Gastroesophageal sphincter (tissue), 4 donors: Measurements from ENCODE around the gene MTMR8. TPM values are rescaled to one million over a fixed set of nuclear protein-coding genes. Genes with fewer than 3 reads are reported as not detected.
A peak's percentile ranks its signal among the peaks of the same experiment; 100 is the strongest.

Experiments used
- ATAC-seq: fragments of 150-250 bp; one replicate; pipeline ENCODE4 v1.9.1; 2016; ENCODE audit warnings: mild to moderate bottlenecking, moderate library complexity
- H3K27ac ChIP-seq, 4 donors: fragments of 200-600 bp; sonication (generic) in 3 of 4; 1 replicate in 3 of 4; 2 replicates in 1 of 4; pipeline ENCODE4 v1.5.1; 2016 to 2019
- H3K27me3 ChIP-seq: fragments of 200-600 bp; sonication (generic); one replicate; pipeline ENCODE4 v1.5.1; 2019
- H3K36me3 ChIP-seq, 2 donors: fragments of 200-600 bp; sonication (generic); one replicate each; pipeline ENCODE4 v1.5.1; 2019; ENCODE audit warnings: control low read depth in 1 of 2
- H3K4me1 ChIP-seq, 3 donors: fragments of 200-600 bp; sonication (generic); 1 replicate in 2 of 3; 2 replicates in 1 of 3; pipeline ENCODE4 v1.5.1; 2016 to 2019; ENCODE audit warnings: control low read depth in 2 of 3
- H3K4me3 ChIP-seq, 2 donors: fragments of 200-600 bp; sonication (generic); one replicate each; pipeline ENCODE4 v1.5.1; 2019; ENCODE audit warnings: mild to moderate bottlenecking in 1 of 2, moderate library complexity in 1 of 2
- H3K9me3 ChIP-seq, 3 donors: fragments of 200-600 bp; sonication (generic); one replicate each; pipeline ENCODE4 v1.5.1; 2017 to 2019; ENCODE audit warnings: control low read depth in 2 of 3
- EP300 ChIP-seq: sonication (generic); formaldehyde crosslinking; IDR thresholded peaks from one replicate; pipeline ENCODE4 v1.6.1; 2017; ENCODE audit warnings: antibody characterized with exemption, mild to moderate bottlenecking
- POLR2A ChIP-seq, 2 donors: fragments of 450-650 bp; IDR thresholded peaks; one replicate each; pipeline ENCODE4 v1.6.1; 2017; ENCODE audit warnings: antibody characterized with exemption in 2 of 2, mild to moderate bottlenecking in 2 of 2, moderate library complexity in 1 of 2
- POLR2AphosphoS5 ChIP-seq: sonication (generic); formaldehyde crosslinking; IDR thresholded peaks from one replicate; pipeline ENCODE4 v1.6.1; 2017; ENCODE audit warnings: antibody characterized with exemption
- WGBS, 2 donors: methylation state at CpG; one replicate each; pipeline ENCODE4 v1.1.5; 2018; ENCODE audit warnings: low coverage in 1 of 2; 5-methylcytosine and 5-hydroxymethylcytosine counted together
- total RNA-seq, 4 donors: library from RNA; depleted of rRNA; stranded (reverse); fragments of >200 nt; gene quantifications; one replicate each; pipeline ENCODE4 v1.1.0, GENCODE V29; 2016
- TF ChIP-seq, protein P1 (sequence below), 4 experiments: fragments of 200-600 bp in 2 of 4; fragments of 450-650 bp in 2 of 4; sonication (generic) in 1 of 4; IDR thresholded peaks; one replicate each; pipeline ENCODE4 v1.5.1; 2017 to 2019; ENCODE audit warnings: antibody characterized with exemption in 4 of 4, mild to moderate bottlenecking in 2 of 4, moderate library complexity in 2 of 4

Gene MTMR8
- total RNA-seq, result 10 to 100 TPM in 1 of 4 donors, 1 to 10 TPM in 3; 2.3 to 10.7 (median 4.6) TPM

DNA sequence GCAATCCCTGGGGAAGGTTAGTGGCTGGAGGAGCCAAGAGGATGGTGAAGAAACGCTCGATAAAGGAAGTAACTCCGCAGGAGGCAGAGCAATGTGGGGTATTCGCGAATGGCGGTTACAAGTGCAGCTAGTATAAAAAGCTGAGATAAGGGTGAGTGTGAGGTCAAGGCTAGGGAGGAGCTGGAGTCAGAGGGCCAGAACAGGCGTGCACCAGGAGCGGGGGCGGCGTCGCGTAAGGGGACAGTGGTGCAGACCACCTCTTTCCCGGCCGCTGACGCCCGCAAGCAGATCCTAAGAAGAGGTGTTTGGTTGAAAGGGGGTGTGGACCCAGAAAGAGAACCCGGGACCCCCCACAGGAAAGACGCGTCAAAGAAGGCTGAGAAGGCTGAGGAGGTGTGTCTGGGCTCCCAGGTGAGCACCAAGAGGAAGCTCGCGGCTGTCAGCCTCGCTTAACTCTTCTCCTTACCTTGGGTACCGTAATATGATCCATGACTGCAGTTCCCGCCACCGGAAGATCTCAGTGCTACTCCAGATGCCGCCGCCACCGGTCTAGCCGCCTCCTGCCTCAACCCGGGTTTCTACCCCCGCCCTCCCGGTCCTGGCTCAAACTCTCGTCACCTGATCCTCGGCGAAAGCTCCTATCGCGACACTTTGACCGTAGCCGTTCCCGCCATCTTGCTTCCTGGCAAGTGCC lies at the start of gene MTMR8:
MTMR8 (minus strand) TSS at position 579 of the 694 bp plus-strand sequence; CDS start at position 490, 89 bp downstream.
- peak; percentile 79 for ATAC-seq
- TF ChIP-seq POLR2AphosphoS5 (no peak), POLR2A (IDR thresholded peaks at IDR 0.05) (no peak), EP300 (no peak)
- TF ChIP-seq, protein P1, sequence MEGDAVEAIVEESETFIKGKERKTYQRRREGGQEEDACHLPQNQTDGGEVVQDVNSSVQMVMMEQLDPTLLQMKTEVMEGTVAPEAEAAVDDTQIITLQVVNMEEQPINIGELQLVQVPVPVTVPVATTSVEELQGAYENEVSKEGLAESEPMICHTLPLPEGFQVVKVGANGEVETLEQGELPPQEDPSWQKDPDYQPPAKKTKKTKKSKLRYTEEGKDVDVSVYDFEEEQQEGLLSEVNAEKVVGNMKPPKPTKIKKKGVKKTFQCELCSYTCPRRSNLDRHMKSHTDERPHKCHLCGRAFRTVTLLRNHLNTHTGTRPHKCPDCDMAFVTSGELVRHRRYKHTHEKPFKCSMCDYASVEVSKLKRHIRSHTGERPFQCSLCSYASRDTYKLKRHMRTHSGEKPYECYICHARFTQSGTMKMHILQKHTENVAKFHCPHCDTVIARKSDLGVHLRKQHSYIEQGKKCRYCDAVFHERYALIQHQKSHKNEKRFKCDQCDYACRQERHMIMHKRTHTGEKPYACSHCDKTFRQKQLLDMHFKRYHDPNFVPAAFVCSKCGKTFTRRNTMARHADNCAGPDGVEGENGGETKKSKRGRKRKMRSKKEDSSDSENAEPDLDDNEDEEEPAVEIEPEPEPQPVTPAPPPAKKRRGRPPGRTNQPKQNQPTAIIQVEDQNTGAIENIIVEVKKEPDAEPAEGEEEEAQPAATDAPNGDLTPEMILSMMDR (IDR thresholded peaks at IDR 0.05), result no peak
- no peaks in the 10 kb centered on the region for H3K36me3 ChIP-seq
- H3K27me3 ChIP-seq, result no peaks in the 10 kb centered on the region
- H3K9me3 ChIP-seq, result no peaks in the 10 kb centered on the region
- H3K4me1 ChIP-seq, result peaks cover 0 to 5% (median 0%) of the 10 kb centered on the region in 3 donors
- WGBS, 2 donors, result 2 to 24% methylated on average over 10 to 25 of the region's 40 CpGs
- peak within 1 kb of the TSS; percentile 69 to 75 for H3K4me3 ChIP-seq
- peak within 1 kb of the TSS in 2 of 4 donors; percentile 53 to 66 for H3K27ac ChIP-seq

DNA sequence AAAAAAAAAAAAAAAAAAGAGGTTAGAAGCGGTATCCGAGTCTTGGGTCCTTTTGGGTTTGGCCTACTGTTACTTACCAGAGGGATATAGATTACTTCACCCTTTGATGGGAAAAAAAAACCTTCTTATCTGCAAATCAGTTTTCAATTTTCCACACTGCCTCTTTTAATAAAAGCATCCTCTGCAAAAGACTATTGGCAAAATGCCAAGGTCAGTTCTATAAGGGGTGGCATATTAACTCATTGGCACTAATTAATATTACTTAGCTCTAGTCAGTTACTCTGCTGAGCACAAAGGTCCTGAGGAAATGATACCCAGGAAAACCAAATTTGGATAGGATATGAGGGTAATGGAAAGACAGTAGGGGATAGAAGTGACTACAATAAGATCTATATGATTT lies 44.3 kb upstream of the MTMR8 start:
- Histone ChIP-seq H3K9me3 (no peaks in the 10 kb centered on the region), H3K4me3 (no peak overlapping the region), H3K27me3 (no peaks in the 10 kb centered on the region), H3K27ac (no peak overlapping the region), H3K36me3 (no peaks in the 10 kb centered on the region), H3K4me1 (no peaks in the 10 kb centered on the region)
- 75% methylated on average over 2 of the region's 2 CpGs; no CpG with 5 or more reads in 1 of the 2 donors for WGBS, 2 donors
- TF ChIP-seq EP300 (no peak), POLR2A (IDR thresholded peaks at IDR 0.05) (no peak), POLR2AphosphoS5 (no peak)
- TF ChIP-seq, protein P1 (IDR thresholded peaks at IDR 0.05), result no peak
- no peak for ATAC-seq

DNA sequence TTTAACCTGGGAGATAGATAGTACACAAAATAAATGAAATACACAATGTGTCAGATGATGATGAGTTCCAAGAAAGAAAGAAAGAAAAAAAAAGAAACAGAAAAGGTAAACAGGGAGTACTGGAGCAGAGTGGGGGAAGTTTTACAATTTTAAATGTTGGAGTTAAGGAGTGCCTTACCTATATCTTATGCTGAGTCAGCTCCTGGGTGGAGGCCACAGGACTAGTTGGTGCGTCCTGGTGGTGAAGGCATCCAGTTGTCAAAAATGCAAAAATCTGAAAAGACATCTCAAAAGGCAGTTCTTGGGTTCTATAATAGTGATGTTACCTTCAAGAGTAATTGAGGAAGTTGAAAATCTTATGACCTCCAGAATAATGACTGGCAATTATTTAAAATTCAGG lies 42.4 kb upstream of the MTMR8 start:
- Histone ChIP-seq H3K27me3 (no peaks in the 10 kb centered on the region), H3K4me1 (no peaks in the 10 kb centered on the region)
- TF ChIP-seq POLR2AphosphoS5, result no peak
- TF ChIP-seq POLR2A (IDR thresholded peaks at IDR 0.05), result no peak
- TF ChIP-seq, protein P1 (IDR thresholded peaks at IDR 0.05), result no peak
- no peak for TF ChIP-seq EP300

DNA sequence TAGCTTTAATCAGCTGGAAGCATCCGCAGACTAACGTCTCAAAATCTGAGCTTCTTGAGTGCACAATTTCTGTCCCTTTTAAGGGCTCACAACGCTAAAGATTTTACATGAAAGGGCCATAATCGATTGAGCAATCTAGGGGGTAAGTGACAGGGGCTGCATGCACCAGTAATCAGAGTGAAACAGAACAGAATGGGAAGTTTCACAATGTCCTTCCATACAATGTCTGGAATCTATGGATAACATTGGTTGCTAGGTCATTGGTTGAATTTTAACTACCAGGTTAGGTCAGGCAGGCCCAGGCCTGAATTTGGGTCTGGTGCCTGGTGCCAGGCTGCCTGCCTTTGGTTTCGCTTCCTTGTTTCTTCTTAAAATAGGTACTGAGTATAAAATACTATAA lies 42.0 kb upstream of the MTMR8 start:
- Histone ChIP-seq H3K4me3 (no peak overlapping the region), H3K36me3 (no peaks in the 10 kb centered on the region), H3K27me3 (no peaks in the 10 kb centered on the region), H3K27ac (no peak overlapping the region), H3K9me3 (no peaks in the 10 kb centered on the region), H3K4me1 (no peaks in the 10 kb centered on the region)
- no peak for TF ChIP-seq POLR2AphosphoS5
- TF ChIP-seq POLR2A (IDR thresholded peaks at IDR 0.05), result no peak
- no peak for TF ChIP-seq EP300
- TF ChIP-seq, protein P1 (IDR thresholded peaks at IDR 0.05), result no peak
- no peak for ATAC-seq
- WGBS, 2 donors, result 69 to 71% methylated on average over 1 to 4 of the region's 5 CpGs

More for the DNA sequence above, 42.4 kb upstream of the MTMR8 start:
- Histone ChIP-seq H3K4me3 (no peak overlapping the region), H3K36me3 (no peaks in the 10 kb centered on the region), H3K27ac (no peak overlapping the region), H3K9me3 (no peaks in the 10 kb centered on the region)
- no peak for ATAC-seq
- 71% methylated on average over 1 of the region's 1 CpG; no CpG with 5 or more reads in 1 of the 2 donors for WGBS, 2 donors

DNA sequence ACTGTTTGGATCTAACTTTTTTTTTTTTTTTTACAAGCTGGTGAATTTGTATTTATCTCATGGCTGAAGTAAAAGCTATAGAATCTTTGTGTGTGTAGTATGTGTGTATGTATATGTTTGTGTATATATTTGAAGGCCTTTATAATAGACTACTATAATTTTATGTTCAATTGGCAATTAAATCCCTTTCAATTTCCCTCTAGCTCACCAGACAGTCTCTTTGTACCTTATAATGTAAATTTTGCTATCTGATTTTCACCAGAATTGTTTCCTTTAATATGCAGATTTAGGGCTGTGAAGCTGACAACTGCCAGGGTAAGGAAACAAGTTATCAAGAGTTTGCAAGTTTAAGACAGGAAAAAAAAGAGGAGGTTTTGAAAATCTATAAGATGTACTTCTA lies 33.1 kb upstream of the MTMR8 start:
- TF ChIP-seq, protein P1 (IDR thresholded peaks at IDR 0.05), result no peak
- no peak for TF ChIP-seq EP300
- no peak for TF ChIP-seq POLR2A (IDR thresholded peaks at IDR 0.05)
- TF ChIP-seq POLR2AphosphoS5, result no peak
- no peaks in the 10 kb centered on the region for H3K9me3 ChIP-seq
- ATAC-seq, result no peak

More for the DNA sequence above, 33.1 kb upstream of the MTMR8 start:
- Histone ChIP-seq H3K36me3 (no peaks in the 10 kb centered on the region), H3K4me3 (no peak overlapping the region), H3K4me1 (no peaks in the 10 kb centered on the region), H3K27ac (no peak overlapping the region), H3K27me3 (no peaks in the 10 kb centered on the region)
